Measurements from ENCODE around the gene CRCP.

GRCh38 chr7:66167773-66168387 is 53.2 kb downstream of the CRCP start:
- TF ChIP-seq EZH2 (IDR thresholded peaks at IDR 0.05; ENCODE audit: borderline replicate concordance, low read depth, low read length, poor library complexity, severe bottlenecking) (no peak), CTCF (conservative IDR thresholded peaks at IDR 0.05; ENCODE audit: low read depth, low read length) (no peak)

All from A673 (cell line).